Loucy (cell line): ENCODE measurements around the gene PRUNE2.

Experiments
- EZH2phosphoT487 ChIP-seq: fragments of 200-600 bp; IDR thresholded peaks from 2 replicates; pipeline ENCODE4 v1.6.1; 2018; ENCODE audit warnings: antibody characterized with exemption, mild to moderate bottlenecking, moderate library complexity, borderline replicate concordance
- TF ChIP-seq, protein P1 (sequence below): fragments of 200-600 bp; sonication (generic); conservative IDR thresholded peaks from 2 replicates; pipeline ENCODE4 v1.5.1; 2014; ENCODE audit warnings: mild to moderate bottlenecking, antibody characterized with exemption, low read length

DNA sequence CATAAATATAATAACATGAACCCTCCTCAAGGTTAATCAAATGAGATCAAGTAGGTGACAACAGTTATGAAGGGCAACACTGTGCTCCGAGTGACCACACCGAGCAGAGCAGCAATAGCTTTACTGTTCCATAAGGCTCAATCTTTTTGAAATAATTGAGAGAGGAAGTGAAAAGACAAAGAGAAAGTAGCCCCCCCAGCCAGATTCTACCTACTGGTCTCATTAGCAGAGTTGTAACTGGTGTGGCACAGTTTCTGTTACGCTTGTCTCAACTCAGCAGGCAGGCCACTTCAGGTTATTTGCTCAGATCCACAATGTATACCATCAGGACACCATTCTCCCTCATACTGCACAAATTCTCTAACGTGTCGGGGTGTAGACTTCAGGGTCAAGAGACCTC is 14.0 kb downstream of the PRUNE2 start:
- TF ChIP-seq EZH2phosphoT487 = no peak
- TF ChIP-seq, protein P1, sequence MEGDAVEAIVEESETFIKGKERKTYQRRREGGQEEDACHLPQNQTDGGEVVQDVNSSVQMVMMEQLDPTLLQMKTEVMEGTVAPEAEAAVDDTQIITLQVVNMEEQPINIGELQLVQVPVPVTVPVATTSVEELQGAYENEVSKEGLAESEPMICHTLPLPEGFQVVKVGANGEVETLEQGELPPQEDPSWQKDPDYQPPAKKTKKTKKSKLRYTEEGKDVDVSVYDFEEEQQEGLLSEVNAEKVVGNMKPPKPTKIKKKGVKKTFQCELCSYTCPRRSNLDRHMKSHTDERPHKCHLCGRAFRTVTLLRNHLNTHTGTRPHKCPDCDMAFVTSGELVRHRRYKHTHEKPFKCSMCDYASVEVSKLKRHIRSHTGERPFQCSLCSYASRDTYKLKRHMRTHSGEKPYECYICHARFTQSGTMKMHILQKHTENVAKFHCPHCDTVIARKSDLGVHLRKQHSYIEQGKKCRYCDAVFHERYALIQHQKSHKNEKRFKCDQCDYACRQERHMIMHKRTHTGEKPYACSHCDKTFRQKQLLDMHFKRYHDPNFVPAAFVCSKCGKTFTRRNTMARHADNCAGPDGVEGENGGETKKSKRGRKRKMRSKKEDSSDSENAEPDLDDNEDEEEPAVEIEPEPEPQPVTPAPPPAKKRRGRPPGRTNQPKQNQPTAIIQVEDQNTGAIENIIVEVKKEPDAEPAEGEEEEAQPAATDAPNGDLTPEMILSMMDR = no peak
